Thoracic aorta (tissue), 2 donors: Measurements from ENCODE around the gene GPR108. TPM values are rescaled to one million over a fixed set of nuclear protein-coding genes. Genes with fewer than 3 reads are reported as not detected.

Experiments
- ATAC-seq: fragments of 150-250 bp; one replicate; pipeline ENCODE4 v1.8.0; 2017; ENCODE audit warnings: low read depth; ENCODE audit not compliant: insufficient number of reproducible peaks, low FRiP score
- DNase-seq: peaks from one replicate; pipeline ENCODE4 v3.0.0-alpha.2; 2020; ENCODE audit warnings: low spot score
- H3K27ac ChIP-seq, 2 donors: fragments of 200-600 bp; sonication (generic); 1 replicate in 1 of 2; 2 replicates in 1 of 2; pipeline ENCODE4 v1.5.1; 2016; ENCODE audit warnings: mild to moderate bottlenecking in 2 of 2, moderate library complexity in 2 of 2
- H3K27me3 ChIP-seq: fragments of 200-600 bp; sonication (generic); replicated peaks from 2 replicates; pipeline ENCODE4 v1.6.0; 2016; ENCODE audit warnings: mild to moderate bottlenecking; ENCODE audit not compliant: insufficient read depth
- H3K36me3 ChIP-seq: fragments of 200-600 bp; sonication (generic); one replicate; pipeline ENCODE4 v1.5.1; 2016
- H3K4me1 ChIP-seq, 2 donors: fragments of 200-600 bp; sonication (generic); 1 replicate in 1 of 2; 2 replicates in 1 of 2; pipeline versions ENCODE4 v1.5.1 to v1.6.0; 2016; ENCODE audit warnings: low read depth in 2 of 2, mild to moderate bottlenecking in 1 of 2; ENCODE audit not compliant: control insufficient read depth in 1 of 2
- H3K4me3 ChIP-seq: fragments of 200-600 bp; sonication (generic); 2 replicates; pipeline ENCODE4 v1.5.1; 2016; ENCODE audit warnings: mild to moderate bottlenecking
- H3K9me3 ChIP-seq: fragments of 200-600 bp; sonication (generic); 2 replicates; pipeline ENCODE4 v1.5.1; 2016
- CTCF ChIP-seq: fragments of 200-600 bp; sonication (generic); IDR thresholded peaks from one replicate; pipeline ENCODE4 v1.5.1; 2019; ENCODE audit warnings: antibody characterized with exemption
- total RNA-seq, 2 donors: library from RNA; depleted of rRNA; stranded (reverse); fragments of >200 nt; gene quantifications; one replicate each; pipeline versions ENCODE4 v1.1.0 to v1.2.3, GENCODE V29; 2016

Gene GPR108
- total RNA-seq, 2 donors from 2014 or later, result 32.2 to 84.2 TPM

DNA sequence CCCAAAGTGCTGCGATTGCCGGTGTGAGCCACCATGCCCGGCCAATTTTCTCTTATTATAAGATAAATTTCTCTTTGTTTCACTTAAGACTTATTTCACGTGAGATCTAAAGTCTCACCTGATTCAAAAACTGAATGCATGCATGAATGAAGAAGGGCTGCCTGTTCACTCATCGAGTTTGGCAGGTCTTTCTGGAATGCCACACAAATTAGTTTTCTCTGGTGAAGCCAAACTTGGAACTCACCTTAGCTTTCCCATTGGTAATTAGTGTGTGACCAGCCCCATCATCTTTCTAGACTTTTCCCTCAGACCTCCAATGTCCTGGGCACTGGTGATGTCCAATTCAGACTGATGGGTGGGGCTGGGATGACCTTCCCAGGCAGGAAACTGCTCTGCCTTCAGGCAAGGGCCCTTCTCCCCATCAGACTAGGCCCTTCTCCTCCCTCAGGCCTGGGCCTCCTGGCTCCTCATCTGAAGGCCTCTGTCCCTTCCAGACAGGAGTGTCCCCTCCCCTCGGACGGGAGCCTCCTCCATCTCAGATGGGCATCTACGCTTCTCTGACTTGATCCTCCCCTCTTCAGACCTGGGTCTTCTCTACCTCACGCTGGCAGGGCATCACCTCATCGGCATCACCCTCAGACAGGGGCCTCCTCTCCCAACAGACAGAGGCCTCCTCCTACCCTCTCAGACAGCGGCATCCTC is 31.3 kb downstream of the GPR108 start:
- Histone ChIP-seq H3K4me3 (no peak overlapping the region), H3K27ac (no peak overlapping the region), H3K27me3 (no peaks in the 10 kb centered on the region), H3K9me3 (no peaks in the 10 kb centered on the region), H3K36me3 (no peaks in the 10 kb centered on the region), H3K4me1 (no peaks in the 10 kb centered on the region)
- ATAC-seq, result no peak
- no peak for DNase-seq
- no peak for TF ChIP-seq CTCF

DNA sequence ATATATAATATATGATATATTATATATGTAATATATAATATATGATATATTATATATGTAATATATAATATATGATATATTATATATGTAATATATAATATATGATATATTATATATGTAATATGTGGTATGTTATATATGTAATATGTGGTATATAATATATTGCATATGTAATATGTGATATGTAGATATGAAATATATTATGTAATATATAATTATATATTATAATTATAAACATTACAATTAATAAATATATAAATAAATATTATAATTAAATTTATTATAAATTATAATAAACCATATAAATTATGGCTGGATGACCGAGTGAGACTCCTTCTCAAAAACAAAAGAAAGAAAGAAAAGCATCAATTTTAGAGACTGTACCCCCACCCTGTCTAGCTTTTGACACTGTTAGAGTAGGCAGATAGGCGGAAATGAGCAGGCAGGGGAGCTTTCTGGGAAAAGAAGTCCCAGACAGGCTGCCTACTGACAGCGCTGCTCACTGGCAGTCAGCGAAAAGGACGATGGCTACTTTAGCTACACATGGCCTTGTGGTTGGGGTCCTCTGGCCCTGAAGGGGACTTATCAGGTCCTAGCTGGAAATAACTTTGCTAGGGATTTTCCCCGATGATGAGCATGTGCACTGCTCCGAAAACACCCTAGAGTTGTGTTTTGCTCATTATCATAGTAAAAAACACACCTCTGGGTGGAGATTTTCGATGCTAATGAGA is 36.6 kb downstream of the GPR108 start:
- DNase-seq, result no peak
- no peaks in the 10 kb centered on the region for H3K36me3 ChIP-seq
- H3K9me3 ChIP-seq, result no peaks in the 10 kb centered on the region
- TF ChIP-seq CTCF, result no peak
- no peak overlapping the region for H3K27ac ChIP-seq
- no peak overlapping the region for H3K4me3 ChIP-seq
- H3K4me1 ChIP-seq, result no peaks in the 10 kb centered on the region
- ATAC-seq, result no peak
- no peaks in the 10 kb centered on the region for H3K27me3 ChIP-seq

GRCh38 chr19:6699935-6700334 is 37.4 kb downstream of the GPR108 start:
- H3K9me3 ChIP-seq, result no peaks in the 10 kb centered on the region

GRCh38 chr19:6697291-6697690 is 40.1 kb downstream of the GPR108 start:
- H3K9me3 ChIP-seq, result no peaks in the 10 kb centered on the region
- no peak for DNase-seq
- no peak for TF ChIP-seq CTCF
- no peaks in the 10 kb centered on the region for H3K4me1 ChIP-seq
- no peak overlapping the region for H3K27ac ChIP-seq
- ATAC-seq, result no peak
- no peak overlapping the region for H3K4me3 ChIP-seq
- no peaks in the 10 kb centered on the region for H3K36me3 ChIP-seq
- no peaks in the 10 kb centered on the region for H3K27me3 ChIP-seq

More at GRCh38 chr19:6699935-6700334, 37.4 kb downstream of the GPR108 start:
- no peak for DNase-seq
- Histone ChIP-seq H3K4me1 (no peaks in the 10 kb centered on the region), H3K27me3 (no peaks in the 10 kb centered on the region), H3K4me3 (no peak overlapping the region), H3K27ac (no peak overlapping the region), H3K36me3 (no peaks in the 10 kb centered on the region)
- no peak for ATAC-seq
- no peak for TF ChIP-seq CTCF

DNA sequence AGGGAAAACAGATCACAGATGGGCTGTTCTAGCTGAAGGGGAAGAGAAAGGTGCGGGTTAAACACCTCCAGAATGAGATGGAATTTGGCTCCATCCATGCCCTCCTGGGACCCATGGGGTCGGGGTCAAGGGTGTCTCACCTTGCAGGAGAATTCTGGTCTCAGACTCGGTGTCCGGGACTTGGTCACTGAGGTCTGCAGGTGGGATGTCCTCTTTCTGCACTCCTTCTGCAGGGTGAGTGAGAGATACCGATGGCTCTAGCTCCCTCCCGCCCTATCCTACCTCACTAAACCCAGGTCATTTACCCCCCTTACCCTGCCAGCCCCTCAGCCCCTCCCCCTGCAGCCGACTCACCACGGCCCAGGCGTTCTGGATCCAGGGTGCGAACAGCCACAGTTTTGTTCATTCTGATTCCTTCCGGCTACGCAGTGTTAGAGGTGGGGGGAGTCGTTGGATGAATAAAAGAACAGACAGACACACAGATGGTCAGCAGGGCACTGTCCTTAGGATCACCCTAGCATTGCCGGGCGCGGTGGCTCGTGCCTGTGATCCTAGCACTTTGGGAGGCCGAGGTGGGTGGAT is 41.0 kb downstream of the GPR108 start:
- Histone ChIP-seq H3K27me3 (no peaks in the 10 kb centered on the region), H3K4me3 (no peak overlapping the region), H3K27ac (no peak overlapping the region), H3K36me3 (no peaks in the 10 kb centered on the region), H3K9me3 (no peaks in the 10 kb centered on the region), H3K4me1 (no peaks in the 10 kb centered on the region)
- no peak for TF ChIP-seq CTCF
- DNase-seq, result no peak
- no peak for ATAC-seq
